ENCODE data around the gene BTBD3. TPM values are rescaled to one million over a fixed set of nuclear protein-coding genes. Genes with fewer than 3 reads are reported as not detected.

Gene BTBD3
- total and polyA plus RNA-seq, 2 donors (not counting 1 experiment from before 2014, with no cell fraction given), result 47.4 to 51.7 TPM

DNA sequence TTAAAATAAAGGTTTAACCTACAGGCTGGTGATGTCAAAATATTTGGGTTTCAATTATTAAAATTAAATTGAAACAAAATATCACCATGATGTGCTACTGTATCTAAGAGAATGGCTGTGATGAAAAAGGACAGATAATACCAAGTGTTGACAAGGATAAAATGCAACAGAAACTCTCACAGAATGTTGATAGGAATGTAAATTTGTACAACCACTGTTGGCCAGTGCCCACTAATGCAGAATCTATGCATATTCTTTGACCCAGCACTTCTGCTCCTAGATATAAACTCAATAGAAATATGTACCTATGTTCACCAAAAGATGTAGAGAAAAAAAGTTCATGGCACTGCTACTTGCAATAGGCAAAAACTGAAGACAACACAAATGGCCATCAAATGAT is 41.1 kb upstream of the BTBD3 start:
- no peaks in the 10 kb centered on the region for H3K9me3 ChIP-seq (ENCODE audit: control insufficient read depth, insufficient read depth, low read depth, low read length)
- H3K27ac ChIP-seq (ENCODE audit: insufficient read depth, low read length), result no peak overlapping the region
- TF ChIP-seq, protein P1, sequence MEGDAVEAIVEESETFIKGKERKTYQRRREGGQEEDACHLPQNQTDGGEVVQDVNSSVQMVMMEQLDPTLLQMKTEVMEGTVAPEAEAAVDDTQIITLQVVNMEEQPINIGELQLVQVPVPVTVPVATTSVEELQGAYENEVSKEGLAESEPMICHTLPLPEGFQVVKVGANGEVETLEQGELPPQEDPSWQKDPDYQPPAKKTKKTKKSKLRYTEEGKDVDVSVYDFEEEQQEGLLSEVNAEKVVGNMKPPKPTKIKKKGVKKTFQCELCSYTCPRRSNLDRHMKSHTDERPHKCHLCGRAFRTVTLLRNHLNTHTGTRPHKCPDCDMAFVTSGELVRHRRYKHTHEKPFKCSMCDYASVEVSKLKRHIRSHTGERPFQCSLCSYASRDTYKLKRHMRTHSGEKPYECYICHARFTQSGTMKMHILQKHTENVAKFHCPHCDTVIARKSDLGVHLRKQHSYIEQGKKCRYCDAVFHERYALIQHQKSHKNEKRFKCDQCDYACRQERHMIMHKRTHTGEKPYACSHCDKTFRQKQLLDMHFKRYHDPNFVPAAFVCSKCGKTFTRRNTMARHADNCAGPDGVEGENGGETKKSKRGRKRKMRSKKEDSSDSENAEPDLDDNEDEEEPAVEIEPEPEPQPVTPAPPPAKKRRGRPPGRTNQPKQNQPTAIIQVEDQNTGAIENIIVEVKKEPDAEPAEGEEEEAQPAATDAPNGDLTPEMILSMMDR (conservative IDR thresholded peaks at IDR 0.05 in 1 of 2, IDR thresholded peaks at IDR 0.05 in 1 of 2; ENCODE audit: low read depth in 1 of 2, low read length in 2 of 2), result no peak
- TF ChIP-seq EZH2 (IDR thresholded peaks at IDR 0.05; ENCODE audit: low read length, missing control alignments), result no peak
- H4K20me1 ChIP-seq (ENCODE audit: control insufficient read depth, extremely low read depth, insufficient read depth, low read length), result no peaks in the 10 kb centered on the region
- no peaks in the 10 kb centered on the region for H3K79me2 ChIP-seq (ENCODE audit: control insufficient read depth, insufficient read depth, low read length)
- H2AFZ ChIP-seq (ENCODE audit: low read length), result no peak overlapping the region
- no peaks in the 10 kb centered on the region for H3K36me3 ChIP-seq (ENCODE audit: control insufficient read depth, insufficient read depth, low read length)
- H3K9ac ChIP-seq (ENCODE audit: insufficient read depth, low read length), result no peak overlapping the region
- no peak overlapping the region for H3K4me2 ChIP-seq (ENCODE audit: extremely low read depth, insufficient read depth, low read length)
- no peak overlapping the region for H3K4me3 ChIP-seq (replicated peaks in 1 of 4; ENCODE audit: control extremely low read depth in 1 of 4, insufficient read depth in 1 of 4, low read depth in 3 of 4, low read length in 4 of 4)
- no peaks in the 10 kb centered on the region for H3K27me3 ChIP-seq (ENCODE audit: control insufficient read depth, insufficient read depth, low read length)
- H3K4me1 ChIP-seq (ENCODE audit: control insufficient read depth, extremely low read depth, insufficient read depth, low read length), result no peaks in the 10 kb centered on the region
- DNase-seq (ENCODE audit: low read depth in 2 of 2), result no peak

DNA sequence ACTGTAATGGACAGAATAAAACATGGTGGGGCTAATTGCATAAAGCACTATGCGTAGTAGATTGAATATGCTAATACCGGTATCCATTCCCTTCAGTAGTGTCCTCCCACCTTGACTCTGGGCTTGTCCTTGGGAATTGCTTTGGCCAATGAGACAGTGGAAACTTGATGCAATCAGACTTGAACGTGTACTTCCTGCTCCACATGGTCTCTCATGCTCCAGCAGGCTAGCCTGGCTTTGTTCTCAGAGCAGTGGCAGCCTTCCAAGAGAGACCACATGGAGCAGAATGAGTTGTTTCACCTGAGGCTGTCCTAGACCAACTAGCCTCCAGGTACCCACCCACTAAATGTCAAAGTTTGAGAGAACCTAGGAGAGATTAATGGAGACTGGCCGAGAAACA is 37.0 kb upstream of the BTBD3 start:
- Histone ChIP-seq H3K27me3 (ENCODE audit: control insufficient read depth, insufficient read depth, low read length) (no peaks in the 10 kb centered on the region), H3K4me3 (replicated peaks in 1 of 4; ENCODE audit: control extremely low read depth in 1 of 4, insufficient read depth in 1 of 4, low read depth in 3 of 4, low read length in 4 of 4) (no peak overlapping the region), H4K20me1 (ENCODE audit: control insufficient read depth, extremely low read depth, insufficient read depth, low read length) (no peaks in the 10 kb centered on the region), H3K4me1 (ENCODE audit: control insufficient read depth, extremely low read depth, insufficient read depth, low read length) (no peaks in the 10 kb centered on the region), H3K36me3 (ENCODE audit: control insufficient read depth, insufficient read depth, low read length) (no peaks in the 10 kb centered on the region), H3K9me3 (ENCODE audit: control insufficient read depth, insufficient read depth, low read depth, low read length) (no peaks in the 10 kb centered on the region), H3K79me2 (ENCODE audit: control insufficient read depth, insufficient read depth, low read length) (no peaks in the 10 kb centered on the region), H2AFZ (ENCODE audit: low read length) (no peak overlapping the region), H3K9ac (ENCODE audit: insufficient read depth, low read length) (no peak overlapping the region), H3K27ac (ENCODE audit: insufficient read depth, low read length) (no peak overlapping the region), H3K4me2 (ENCODE audit: extremely low read depth, insufficient read depth, low read length) (no peak overlapping the region)
- DNase-seq (ENCODE audit: low read depth in 2 of 2), result no peak
- TF ChIP-seq EZH2 (IDR thresholded peaks at IDR 0.05; ENCODE audit: low read length, missing control alignments), result no peak
- TF ChIP-seq, protein P1 (conservative IDR thresholded peaks at IDR 0.05 in 1 of 2, IDR thresholded peaks at IDR 0.05 in 1 of 2; ENCODE audit: low read depth in 1 of 2, low read length in 2 of 2), result no peak

DNA sequence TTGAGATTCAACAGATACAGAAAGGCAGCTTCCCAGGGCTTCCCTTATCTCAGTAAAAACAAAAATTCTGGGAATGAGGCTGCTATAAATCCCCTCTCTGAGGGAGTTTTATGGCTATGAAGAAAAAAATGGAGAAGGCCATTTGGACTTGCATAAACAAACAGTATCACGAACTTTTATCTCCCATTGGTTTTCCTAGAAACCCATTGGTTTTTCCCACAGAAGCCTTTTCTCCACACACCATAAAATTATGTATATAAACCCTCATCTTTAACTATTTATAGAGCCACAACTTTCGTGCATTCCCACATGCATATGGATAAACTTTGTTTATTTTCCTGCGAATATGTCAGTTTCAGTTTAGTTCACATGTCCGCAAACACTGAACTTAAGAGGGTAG is 36.2 kb upstream of the BTBD3 start:
- no peak for TF ChIP-seq EZH2 (IDR thresholded peaks at IDR 0.05; ENCODE audit: low read length, missing control alignments)
- TF ChIP-seq, protein P1 (conservative IDR thresholded peaks at IDR 0.05 in 1 of 2, IDR thresholded peaks at IDR 0.05 in 1 of 2; ENCODE audit: low read depth in 1 of 2, low read length in 2 of 2), result no peak
- H3K27ac ChIP-seq (ENCODE audit: insufficient read depth, low read length), result no peak overlapping the region
- H3K79me2 ChIP-seq (ENCODE audit: control insufficient read depth, insufficient read depth, low read length), result no peaks in the 10 kb centered on the region
- peak overlapping the region; percentile 41 for H3K4me2 ChIP-seq (ENCODE audit: extremely low read depth, insufficient read depth, low read length)
- no peak overlapping the region for H3K9ac ChIP-seq (ENCODE audit: insufficient read depth, low read length)
- H4K20me1 ChIP-seq (ENCODE audit: control insufficient read depth, extremely low read depth, insufficient read depth, low read length), result no peaks in the 10 kb centered on the region
- no peaks in the 10 kb centered on the region for H3K9me3 ChIP-seq (ENCODE audit: control insufficient read depth, insufficient read depth, low read depth, low read length)
- peak overlapping the region; percentile 60 for H2AFZ ChIP-seq (ENCODE audit: low read length)
- H3K36me3 ChIP-seq (ENCODE audit: control insufficient read depth, insufficient read depth, low read length), result no peaks in the 10 kb centered on the region
- no peak for DNase-seq (ENCODE audit: low read depth in 2 of 2)
- H3K4me3 ChIP-seq (replicated peaks in 1 of 4; ENCODE audit: control extremely low read depth in 1 of 4, insufficient read depth in 1 of 4, low read depth in 3 of 4, low read length in 4 of 4), result peak overlapping the region in 1 of 4 experiments; percentile 12
- H3K4me1 ChIP-seq (ENCODE audit: control insufficient read depth, extremely low read depth, insufficient read depth, low read length), result no peaks in the 10 kb centered on the region
- H3K27me3 ChIP-seq (ENCODE audit: control insufficient read depth, insufficient read depth, low read length), result no peaks in the 10 kb centered on the region

Measured in fibroblast of lung (primary cell).